SK-N-SH treated with all-trans-retinoic acid at 6 μM for 48 hours (cell line): Measurements from ENCODE around the gene TTC36.
A peak's percentile ranks its signal among the peaks of the same experiment; 100 is the strongest.
"Not testable (repeated sequence)": the region's sequence is repeated elsewhere in the genome, so short reads cannot be mapped to it uniquely, and the experiment has no call there.

Source experiments
- ATAC-seq: fragments of 200-7000 bp; cut with Tn5 transposase; 3 replicates; pipeline ENCODE4 v1.9.1; 2020; ENCODE audit warnings: mild to moderate bottlenecking, moderate library complexity
- ARNTL ChIP-seq: fragments of 450-650 bp; formaldehyde crosslinking; IDR thresholded peaks from 2 replicates; pipeline ENCODE4 v1.5.0; 2020; ENCODE audit warnings: low read depth, mild to moderate bottlenecking, moderate library complexity, borderline replicate concordance
- BACH2 ChIP-seq: fragments of 250-450 bp; sonication (Bioruptor Pico); IDR thresholded peaks from 2 replicates; pipeline ENCODE4 v1.9.0; 2021; ENCODE audit warnings: mild to moderate bottlenecking, borderline replicate concordance
- CSDC2 ChIP-seq: fragments of 250-450 bp; sonication (Bioruptor Pico); IDR thresholded peaks from 2 replicates; pipeline ENCODE4 v1.5.0; 2020; ENCODE audit warnings: mild to moderate bottlenecking, moderate library complexity
- CSRNP3 ChIP-seq: fragments of 250-450 bp; sonication (Bioruptor Pico); IDR thresholded peaks from 2 replicates; pipeline ENCODE4 v1.5.1; 2021; ENCODE audit warnings: mild to moderate bottlenecking, moderate library complexity
- ESRRG ChIP-seq: fragments of 250-450 bp; sonication (Bioruptor Pico); IDR thresholded peaks from 2 replicates; pipeline ENCODE4 v1.6.1; 2021; ENCODE audit warnings: mild to moderate bottlenecking
- GLIS3 ChIP-seq: fragments of 250-450 bp; sonication (Bioruptor Pico); IDR thresholded peaks from 2 replicates; pipeline ENCODE4 v1.5.0; 2020; ENCODE audit warnings: mild to moderate bottlenecking, moderate library complexity
- ISL1 ChIP-seq: fragments of 250-450 bp; sonication (Bioruptor Pico); IDR thresholded peaks from 2 replicates; pipeline ENCODE4 v2.1.2; 2022; ENCODE audit warnings: mild to moderate bottlenecking, moderate library complexity
- OSR1 ChIP-seq: fragments of 250-450 bp; sonication (Bioruptor Pico); IDR thresholded peaks from 2 replicates; pipeline ENCODE4 v1.8.0; 2022; ENCODE audit warnings: moderate library complexity, mild to moderate bottlenecking, inconsistent platforms
- PATZ1 ChIP-seq: fragments of 250-450 bp; sonication (Bioruptor Pico); IDR thresholded peaks from 2 replicates; pipeline ENCODE4 v1.8.0; 2020; ENCODE audit warnings: mild to moderate bottlenecking, moderate library complexity, borderline replicate concordance
- POU6F1 ChIP-seq: fragments of 250-450 bp; sonication (Bioruptor Pico); IDR thresholded peaks from 2 replicates; pipeline ENCODE4 v1.8.0; 2021; ENCODE audit warnings: low read depth, mild to moderate bottlenecking, moderate library complexity, borderline replicate concordance
- PPARA ChIP-seq: fragments of 250-450 bp; sonication (Bioruptor Pico); IDR thresholded peaks from 2 replicates; pipeline ENCODE4 v1.5.0; 2020; ENCODE audit warnings: mild to moderate bottlenecking, borderline replicate concordance
- RARB ChIP-seq: fragments of 250-450 bp; sonication (Bioruptor Pico); IDR thresholded peaks from 2 replicates; pipeline ENCODE4 v1.8.0; 2021; ENCODE audit warnings: mild to moderate bottlenecking, moderate library complexity
- SNAI2 ChIP-seq: fragments of 250-450 bp; sonication (Bioruptor Pico); IDR thresholded peaks from 2 replicates; pipeline ENCODE4 v1.5.0; 2020; ENCODE audit warnings: mild to moderate bottlenecking, moderate library complexity
- ZC3H10 ChIP-seq: fragments of 250-450 bp; sonication (Bioruptor Pico); IDR thresholded peaks from 2 replicates; pipeline ENCODE4 v1.5.1; 2021; ENCODE audit warnings: mild to moderate bottlenecking, moderate library complexity
- ZFP3 ChIP-seq: fragments of 250-450 bp; sonication (Bioruptor Pico); IDR thresholded peaks from 2 replicates; pipeline ENCODE4 v1.5.0; 2020; ENCODE audit warnings: mild to moderate bottlenecking, moderate library complexity
- ZFP30 ChIP-seq: fragments of 450-650 bp; formaldehyde crosslinking; IDR thresholded peaks from 2 replicates; pipeline ENCODE4 v1.5.0; 2022; ENCODE audit warnings: mild to moderate bottlenecking, moderate library complexity
- ZNF565 ChIP-seq: fragments of 450-650 bp; formaldehyde crosslinking; conservative IDR thresholded peaks from 2 replicates; pipeline ENCODE4 v1.5.0; 2020; ENCODE audit warnings: low read depth, mild to moderate bottlenecking, moderate library complexity
- ZNF70 ChIP-seq: fragments of 450-650 bp; formaldehyde crosslinking; IDR thresholded peaks from 2 replicates; pipeline ENCODE4 v1.5.0; 2020; ENCODE audit warnings: mild to moderate bottlenecking, moderate library complexity
- ZNF8 ChIP-seq: fragments of 450-650 bp; formaldehyde crosslinking; IDR thresholded peaks from 2 replicates; pipeline ENCODE4 v1.5.0; 2020; ENCODE audit warnings: mild to moderate bottlenecking, moderate library complexity

The TTC36 gene

DNA sequence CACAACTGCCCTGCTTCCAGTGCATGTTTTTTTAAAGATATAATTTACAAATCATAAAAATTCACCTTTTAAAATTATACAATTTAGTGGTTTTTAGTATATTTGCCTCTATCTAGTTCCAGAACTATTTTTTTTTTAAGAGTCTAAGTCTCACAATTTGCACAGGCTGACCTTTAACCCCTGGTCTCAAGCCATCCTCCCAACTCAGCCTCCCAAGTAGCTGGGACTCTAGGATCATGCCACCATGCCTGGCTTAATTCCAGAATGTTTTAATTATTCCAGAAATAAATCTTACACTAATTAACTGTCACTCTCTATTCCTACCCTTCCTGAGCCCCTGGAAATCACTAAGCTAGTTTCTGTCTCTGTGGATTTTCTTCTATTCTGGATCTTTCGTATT is 43.5 kb downstream of the TTC36 start:
- no peak for ATAC-seq
- TF ChIP-seq CSRNP3 (CRISPR knock-in tag) (no peak), OSR1 (no peak), CSDC2 (CRISPR knock-in tag) (no peak), RARB (CRISPR knock-in tag) (no peak), ISL1 (no peak)

GRCh38 chr11:118571701-118572060 is 44.4 kb downstream of the TTC36 start:
- peak; percentile 90 for TF ChIP-seq ZFP3 (CRISPR knock-in tag)
- not testable (repeated sequence) for ATAC-seq

DNA sequence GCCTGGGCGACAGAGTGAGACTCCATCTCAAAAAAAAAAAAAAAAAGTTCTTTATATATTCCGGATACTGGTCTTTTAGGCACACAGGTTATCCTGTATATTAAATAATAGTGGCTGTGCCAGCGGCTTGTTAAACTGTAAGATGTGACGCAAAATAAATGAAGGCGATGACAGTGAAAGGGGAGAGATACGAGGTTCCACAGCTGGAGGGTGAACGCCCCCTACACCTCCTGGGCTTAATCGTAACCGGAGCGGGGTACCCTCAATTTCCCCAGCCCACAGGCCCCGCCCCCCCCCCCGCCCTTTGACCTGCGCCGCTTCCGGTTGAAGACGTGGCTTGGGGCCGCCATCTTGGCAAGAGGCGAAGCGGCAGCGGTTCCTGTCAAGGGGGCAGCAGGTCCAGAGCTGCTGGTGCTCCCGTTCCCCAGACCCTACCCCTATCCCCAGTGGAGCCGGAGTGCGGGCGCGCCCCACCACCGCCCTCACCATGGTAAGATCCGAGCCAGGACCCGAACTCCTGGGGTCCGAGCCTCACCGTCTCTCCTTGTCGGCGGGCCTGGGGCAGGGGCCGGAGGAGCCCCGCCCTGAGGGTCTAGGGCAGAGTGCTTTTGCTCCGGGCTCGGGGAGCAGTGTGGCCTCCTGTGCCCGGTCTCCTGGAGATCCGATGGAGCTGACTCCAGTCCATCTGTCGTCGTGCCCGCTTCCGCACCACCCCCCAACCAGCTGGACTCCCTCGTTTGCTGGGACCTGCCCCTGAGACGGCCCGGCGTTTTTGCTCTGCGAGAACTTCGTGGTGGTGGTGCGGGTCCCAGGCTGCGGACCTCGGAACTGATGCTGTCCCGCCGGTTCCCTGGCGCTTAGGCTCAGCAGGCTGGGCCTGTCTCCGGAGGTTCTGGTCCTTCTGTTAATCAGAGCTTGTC is 45.0 kb downstream of the TTC36 start, which contains the start of gene ARCN1:
TSS of gene ARCN1 (plus strand) at position 349 of the 920 bp plus-strand sequence. CDS start at position 488, 139 bp downstream.
- ATAC-seq, result peak; percentile 85
- TF ChIP-seq POU6F1 (CRISPR knock-in tag) (no peak), PPARA (CRISPR knock-in tag) (no peak), ZNF70 (no peak), BACH2 (CRISPR knock-in tag) (no peak), ESRRG (CRISPR knock-in tag) (no peak), SNAI2 (no peak)

DNA sequence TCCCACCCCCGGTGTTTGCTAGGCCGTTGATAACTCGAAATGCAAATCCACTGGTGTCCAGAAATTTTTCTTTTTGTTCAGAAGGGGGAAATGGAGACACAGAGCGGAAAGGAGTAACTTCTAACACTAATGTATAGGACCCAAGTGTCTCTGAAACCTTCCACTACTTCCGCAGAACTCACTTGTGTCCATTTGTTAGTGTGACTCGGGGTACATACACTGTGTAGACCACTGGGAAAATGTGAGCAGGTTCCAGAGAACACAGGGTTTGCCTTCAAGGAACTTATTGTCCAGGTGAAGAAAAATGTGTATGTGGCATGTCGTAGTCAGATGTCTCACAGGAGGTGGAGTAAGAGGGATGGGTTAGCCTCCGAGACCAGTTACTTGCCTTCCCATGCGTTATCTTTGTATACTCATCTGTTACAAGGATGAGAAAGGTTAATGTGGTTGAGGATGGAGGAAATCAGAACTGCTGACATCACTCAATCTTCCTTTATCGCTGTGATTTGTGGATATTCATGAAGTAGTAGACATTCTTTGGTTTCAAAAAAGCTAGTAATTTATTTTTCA is 45.8 kb downstream of the TTC36 start:
- TF ChIP-seq ZC3H10 (CRISPR knock-in tag) (no peak), OSR1 (no peak), CSRNP3 (CRISPR knock-in tag) (no peak), ZFP30 (CRISPR knock-in tag) (no peak), GLIS3 (CRISPR knock-in tag) (no peak), PPARA (CRISPR knock-in tag) (no peak), ARNTL (no peak), CSDC2 (CRISPR knock-in tag) (no peak), ZFP3 (CRISPR knock-in tag) (no peak), PATZ1 (no peak), RARB (CRISPR knock-in tag) (no peak), ESRRG (CRISPR knock-in tag) (no peak), ZNF8 (no peak), ZNF70 (no peak), POU6F1 (CRISPR knock-in tag) (no peak), SNAI2 (no peak), ISL1 (no peak), ZNF565 (no peak)
- TF ChIP-seq, all 23 proteins: peak for 0
- ATAC-seq, result peak; percentile 58
